Neuronal stem cell (in vitro differentiated cells): ENCODE results near the gene TSPAN9.

ENCODE experiments used
- DNase-seq: peaks from one replicate; pipeline ENCODE4 v3.0.0-alpha.2; 2013; ENCODE audit warnings: low spot score
- H2AFZ ChIP-seq: one replicate; pipeline ENCODE4 v1.6.1; 2013; ENCODE audit warnings: mild to moderate bottlenecking, low read length, inconsistent platforms
- H2AK5ac ChIP-seq: 2 replicates; pipeline ENCODE4 v1.6.1; 2013; ENCODE audit warnings: low read depth, mild to moderate bottlenecking, inconsistent platforms, low read length, moderate library complexity, mixed read lengths
- H2BK120ac ChIP-seq: 2 replicates; pipeline ENCODE4 v1.6.1; 2013; ENCODE audit warnings: low read depth, mild to moderate bottlenecking, inconsistent platforms, low read length, moderate library complexity, mixed read lengths
- H2BK12ac ChIP-seq: one replicate; pipeline ENCODE4 v1.6.1; 2013; ENCODE audit warnings: low read length, inconsistent platforms
- H2BK15ac ChIP-seq: 2 replicates; pipeline ENCODE4 v1.6.1; 2013; ENCODE audit warnings: mild to moderate bottlenecking, low read length, inconsistent platforms, mixed read lengths
- H2BK5ac ChIP-seq: one replicate; pipeline ENCODE4 v1.6.1; 2013; ENCODE audit warnings: inconsistent platforms, mild to moderate bottlenecking, low read length, moderate library complexity
- H3K14ac ChIP-seq: one replicate; pipeline ENCODE4 v1.6.1; 2013; ENCODE audit warnings: low read length, inconsistent platforms
- H3K18ac ChIP-seq: 2 replicates; pipeline ENCODE4 v1.6.1; 2013; ENCODE audit warnings: low read length, inconsistent platforms
- H3K23ac ChIP-seq: 2 replicates; pipeline ENCODE4 v1.6.1; 2013; ENCODE audit warnings: low read depth, mild to moderate bottlenecking, mixed read lengths, low read length, inconsistent platforms; ENCODE audit not compliant: poor library complexity
- H3K27ac ChIP-seq: replicated peaks from 3 replicates; pipeline ENCODE4 v1.5.1; 2013; ENCODE audit warnings: low read length, inconsistent platforms
- H3K27me3 ChIP-seq, 3 experiments: 2 replicates each; pipeline ENCODE4 v1.6.1; 2013; ENCODE audit warnings: low read length in 3 of 3, mild to moderate bottlenecking in 2 of 3, inconsistent platforms in 1 of 3, low read depth in 1 of 3, mixed read lengths in 1 of 3, moderate library complexity in 1 of 3; ENCODE audit not compliant: control insufficient read depth in 3 of 3, insufficient read depth in 3 of 3
- H3K36me3 ChIP-seq, 2 donors: replicated peaks in 1 of 2; 2 replicates each; pipeline ENCODE4 v1.6.1; 2013; ENCODE audit warnings: low read length in 2 of 2; ENCODE audit not compliant: control insufficient read depth in 2 of 2, insufficient read depth in 2 of 2
- H3K4ac ChIP-seq: 2 replicates; pipeline ENCODE4 v1.6.1; 2013; ENCODE audit warnings: inconsistent platforms, mild to moderate bottlenecking, low read length, moderate library complexity
- H3K4me1 ChIP-seq, 2 donors: 1 replicate in 1 of 2; 2 replicates in 1 of 2; pipeline ENCODE4 v1.6.1; 2013; ENCODE audit warnings: low read length in 2 of 2, low read depth in 1 of 2; ENCODE audit not compliant: control insufficient read depth in 2 of 2, insufficient read depth in 1 of 2
- H3K4me2 ChIP-seq: one replicate; pipeline ENCODE4 v1.6.1; 2013; ENCODE audit warnings: mild to moderate bottlenecking, low read length, inconsistent platforms; ENCODE audit not compliant: insufficient read depth, poor library complexity, severe bottlenecking
- H3K4me3 ChIP-seq, 2 donors: 2 replicates each; pipeline ENCODE4 v1.5.1; 2013; ENCODE audit warnings: low read length in 2 of 2, mild to moderate bottlenecking in 2 of 2, inconsistent platforms in 1 of 2, moderate library complexity in 1 of 2
- H3K79me1 ChIP-seq: one replicate; pipeline ENCODE4 v1.6.1; 2013; ENCODE audit warnings: low read depth, mild to moderate bottlenecking, inconsistent platforms, low read length, moderate library complexity
- H3K9ac ChIP-seq: one replicate; pipeline ENCODE4 v1.6.1; 2013; ENCODE audit warnings: mild to moderate bottlenecking, low read depth, low read length, inconsistent platforms; ENCODE audit not compliant: poor library complexity
- H3K9me3 ChIP-seq, 2 donors: replicated peaks in 1 of 2; 2 replicates each; pipeline versions ENCODE3 to v1.6.1; 2013; ENCODE audit warnings: low read length in 2 of 2, mild to moderate bottlenecking in 2 of 2, inconsistent platforms in 1 of 2, low read depth in 1 of 2, mixed read lengths in 1 of 2, moderate library complexity in 1 of 2; ENCODE audit not compliant: control insufficient read depth in 2 of 2, insufficient read depth in 1 of 2
- H4K8ac ChIP-seq: one replicate; pipeline ENCODE4 v1.6.1; 2013; ENCODE audit warnings: low read depth, mild to moderate bottlenecking, inconsistent platforms, low read length, moderate library complexity
- H4K91ac ChIP-seq: one replicate; pipeline ENCODE4 v1.6.1; 2013; ENCODE audit warnings: low read length, low read depth, mild to moderate bottlenecking, inconsistent platforms; ENCODE audit not compliant: poor library complexity
- WGBS, 2 donors: extraction: QIAGEN DNeasy Blood & Tissue Kit; methylation state at CpG; one replicate each; pipeline ENCODE4 v1.1.7; 2013; ENCODE audit warnings: missing lambda C conversion rate in 2 of 2, mixed read lengths in 1 of 2; ENCODE audit not compliant: insufficient read length in 2 of 2, insufficient replicate concordance in 1 of 2; ENCODE audit errors: extremely low coverage in 2 of 2; 5-methylcytosine and 5-hydroxymethylcytosine counted together

Gene TSPAN9

GRCh38 chr12:3137268-3137781, 60.1 kb downstream of the TSPAN9 start:
- Histone ChIP-seq H3K4me3 (no peak overlapping the region), H3K9ac (no peak overlapping the region), H3K4me1 (peaks cover 19 to 25% of the 10 kb centered on the region in 2 donors), H3K4ac (no peak overlapping the region), H2BK120ac (no peak overlapping the region), H3K4me2 (no peak overlapping the region), H2BK15ac (peak overlapping the region; percentile 32), H3K27ac (no peak overlapping the region), H2BK12ac (no peak overlapping the region), H2BK5ac (no peak overlapping the region), H2AFZ (peak overlapping the region; percentile 56), H3K14ac (no peak overlapping the region), H3K23ac (peak overlapping the region; percentile 34), H4K91ac (no peak overlapping the region), H3K18ac (peak overlapping the region; percentile 87), H4K8ac (no peak overlapping the region), H3K9me3 (peaks cover 0 to 1% of the 10 kb centered on the region in 2 donors), H2AK5ac (no peak overlapping the region), H3K79me1 (no peaks in the 10 kb centered on the region), H3K36me3 (no peaks in the 10 kb centered on the region), H3K27me3 (no peaks in the 10 kb centered on the region)
- DNase-seq: no peak
- no CpG with 5 or more reads among the region's 8 CpGs for WGBS, 2 donors

GRCh38 chr12:3137814-3138445, 60.8 kb downstream of the TSPAN9 start:
- no peaks in the 10 kb centered on the region for H3K79me1 ChIP-seq
- H3K9ac ChIP-seq: no peak overlapping the region
- H3K4me2 ChIP-seq: no peak overlapping the region
- H3K4ac ChIP-seq: no peak overlapping the region
- H3K23ac ChIP-seq: no peak overlapping the region
- no peak for DNase-seq
- no peak overlapping the region for H3K27ac ChIP-seq
- H3K9me3 ChIP-seq: peaks cover 0 to 1% of the 10 kb centered on the region in 2 donors
- H2AFZ ChIP-seq: no peak overlapping the region
- no peak overlapping the region for H4K91ac ChIP-seq
- WGBS, 2 donors: no CpG with 5 or more reads among the region's 17 CpGs
- H3K4me3 ChIP-seq: no peak overlapping the region
- H3K27me3 ChIP-seq: no peaks in the 10 kb centered on the region
- H3K18ac ChIP-seq: no peak overlapping the region
- peaks cover 19 to 23% of the 10 kb centered on the region in 2 donors for H3K4me1 ChIP-seq
- H2BK12ac ChIP-seq: peak overlapping the region; percentile 82
- H4K8ac ChIP-seq: no peak overlapping the region
- H2BK5ac ChIP-seq: no peak overlapping the region
- peak overlapping the region; percentile 5 for H3K14ac ChIP-seq
- peak overlapping the region; percentile 8 for H2AK5ac ChIP-seq
- H2BK120ac ChIP-seq: no peak overlapping the region
- no peaks in the 10 kb centered on the region for H3K36me3 ChIP-seq
- peak overlapping the region; percentile 5 for H2BK15ac ChIP-seq

- H2BK5ac ChIP-seq: no peak overlapping the region
- H3K4me1 ChIP-seq: peaks cover 19 to 21% of the 10 kb centered on the region in 2 donors
- H3K4me2 ChIP-seq: no peak overlapping the region
- H2BK15ac ChIP-seq: peak overlapping the region; percentile 17
- no peak overlapping the region for H2BK120ac ChIP-seq
- H2AK5ac ChIP-seq: peak overlapping the region; percentile 20
- no peaks in the 10 kb centered on the region for H3K36me3 ChIP-seq
- peaks cover 4% of the 10 kb centered on the region in 2 donors for H3K9me3 ChIP-seq
- no peak overlapping the region for H3K9ac ChIP-seq
- no peak overlapping the region for H3K4ac ChIP-seq
- no peak for DNase-seq
- peak overlapping the region; percentile 86 for H3K18ac ChIP-seq
- peak overlapping the region; percentile 66 for H3K23ac ChIP-seq
- no peak overlapping the region for H3K4me3 ChIP-seq
- H3K14ac ChIP-seq: peak overlapping the region; percentile 72
- H4K91ac ChIP-seq: no peak overlapping the region
- H3K79me1 ChIP-seq: no peaks in the 10 kb centered on the region
- WGBS, 2 donors: no CpG with 5 or more reads among the region's 11 CpGs
- no peak overlapping the region for H2AFZ ChIP-seq
- H2BK12ac ChIP-seq: no peak overlapping the region
- H4K8ac ChIP-seq: no peak overlapping the region
- H3K27me3 ChIP-seq: no peaks in the 10 kb centered on the region
- no peak overlapping the region for H3K27ac ChIP-seq
Observed at GRCh38 chr12:3138941-3139511, 61.8 kb downstream of the TSPAN9 start.

GRCh38 chr12:3139760-3140159, 62.6 kb downstream of the TSPAN9 start:
- H3K18ac ChIP-seq: no peak overlapping the region
- H3K27me3 ChIP-seq: no peaks in the 10 kb centered on the region
- no peak overlapping the region for H2BK120ac ChIP-seq
- no peak overlapping the region for H2BK5ac ChIP-seq
- no peak overlapping the region for H2AFZ ChIP-seq
- H3K9me3 ChIP-seq: peaks cover 4 to 9% of the 10 kb centered on the region in 2 donors
- H3K4ac ChIP-seq: no peak overlapping the region
- H2BK12ac ChIP-seq: no peak overlapping the region
- H3K4me1 ChIP-seq: peaks cover 19 to 21% of the 10 kb centered on the region in 2 donors
- H3K27ac ChIP-seq: no peak overlapping the region
- H3K36me3 ChIP-seq: no peaks in the 10 kb centered on the region
- no peak overlapping the region for H3K4me2 ChIP-seq
- no peak overlapping the region for H3K23ac ChIP-seq
- no peak overlapping the region for H3K14ac ChIP-seq
- no peak overlapping the region for H2AK5ac ChIP-seq
- no peak overlapping the region for H3K4me3 ChIP-seq
- WGBS, 2 donors: no CpG with 5 or more reads among the region's 9 CpGs
- H3K9ac ChIP-seq: no peak overlapping the region
- no peak overlapping the region for H4K8ac ChIP-seq
- DNase-seq: no peak
- H4K91ac ChIP-seq: no peak overlapping the region
- no peak overlapping the region for H2BK15ac ChIP-seq
- H3K79me1 ChIP-seq: no peaks in the 10 kb centered on the region
